ENCODE data around the gene TENM4. TPM values are rescaled to one million over a fixed set of nuclear protein-coding genes. Genes with fewer than 3 reads are reported as not detected.

TENM4 gene
- polyA plus RNA-seq, 1 of the 3 experiments (the other 2 are of a cell fraction), result 16.7 TPM

DNA sequence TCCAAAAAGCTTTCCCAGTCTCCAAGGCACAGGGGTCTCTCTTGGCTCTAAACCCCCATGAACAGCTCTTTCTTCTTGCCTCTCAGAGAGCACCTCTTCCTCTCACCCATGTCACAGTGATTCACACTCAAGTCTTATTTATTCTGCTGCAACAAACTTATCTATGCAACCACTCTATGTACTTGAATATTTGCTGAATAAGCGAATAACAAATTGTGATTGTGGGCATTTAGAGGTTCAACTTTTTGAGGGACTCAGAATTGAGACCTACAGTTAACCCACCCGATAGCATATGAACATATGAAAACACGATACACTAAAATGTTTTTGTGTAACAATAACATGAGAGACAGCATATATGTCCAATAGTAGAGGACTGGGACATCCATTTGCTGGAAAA lies 729.1 kb downstream of the TENM4 start:
- no peaks in the 10 kb centered on the region for H3K9me2 ChIP-seq
- H3K4me2 ChIP-seq, result no peak overlapping the region
- peaks cover 0 to 16% of the 10 kb centered on the region in 2 experiments; a peak in 3 of 4 replicates for H3K4me1 ChIP-seq (ENCODE audit: control insufficient read depth in 1 of 2, insufficient read depth in 2 of 2, low read depth in 1 of 2, low read length in 1 of 2)
- no peak overlapping the region for H3K27ac ChIP-seq (ENCODE audit: low read depth in 2 of 2, low read length in 1 of 2)
- 87% methylated on average over 3 of the region's 3 CpGs for WGBS (ENCODE audit: low lambda C conversion rate)
- H3K27me3 ChIP-seq (ENCODE audit: insufficient read depth), result no peaks in the 10 kb centered on the region
- no peak for DNase-seq
- H4K20me1 ChIP-seq (ENCODE audit: insufficient read depth), result no peaks in the 10 kb centered on the region
- POLR2A ChIA-PET, result no interaction called here
- H3K36me3 ChIP-seq (replicated peaks in 1 of 2; ENCODE audit: control insufficient read depth in 1 of 2, insufficient read depth in 2 of 2, low read length in 1 of 2), result peaks cover 6 to 22% of the 10 kb centered on the region in 2 experiments
- H3F3A ChIP-seq (replicated peaks; ENCODE audit: insufficient read depth), result no peaks in the 10 kb centered on the region
- H3K9me3 ChIP-seq, result no peaks in the 10 kb centered on the region
- no peaks in the 10 kb centered on the region for H3K79me2 ChIP-seq (ENCODE audit: insufficient read depth)
- CTCF ChIA-PET, result no interaction called here
- H3K9ac ChIP-seq, result no peak overlapping the region
- H3K4me3 ChIP-seq (ENCODE audit: low read depth in 2 of 2, low read length in 1 of 2), result no peak overlapping the region
- TF ChIP-seq POLR2AphosphoS5 (IDR thresholded peaks at IDR 0.05; ENCODE audit: low read depth, low read length) (no peak), SIN3A (IDR thresholded peaks at IDR 0.05; ENCODE audit: borderline replicate concordance, low read depth, low read length) (no peak), FOXJ3 (CRISPR knock-in tag; IDR thresholded peaks at IDR 0.05) (no peak), FOXM1 (IDR thresholded peaks at IDR 0.05; ENCODE audit: low read depth) (no peak), ELF1 (IDR thresholded peaks at IDR 0.05) (no peak), MEF2A (IDR thresholded peaks at IDR 0.05; ENCODE audit: borderline replicate concordance, low read depth) (no peak), CHD2 (IDR thresholded peaks at IDR 0.05; ENCODE audit: low read length, partially characterized antibody) (no peak), NRF1 (IDR thresholded peaks at IDR 0.05; ENCODE audit: low read depth, low read length) (no peak), NFIC (IDR thresholded peaks at IDR 0.05; ENCODE audit: borderline replicate concordance) (no peak), RCOR1 (IDR thresholded peaks at IDR 0.05; ENCODE audit: low read length) (no peak), RFX5 (IDR thresholded peaks at IDR 0.05; ENCODE audit: low read length) (no peak), YY1 (IDR thresholded peaks at IDR 0.05; ENCODE audit: low read depth) (no peak)
- TF ChIP-seq, protein P1, sequence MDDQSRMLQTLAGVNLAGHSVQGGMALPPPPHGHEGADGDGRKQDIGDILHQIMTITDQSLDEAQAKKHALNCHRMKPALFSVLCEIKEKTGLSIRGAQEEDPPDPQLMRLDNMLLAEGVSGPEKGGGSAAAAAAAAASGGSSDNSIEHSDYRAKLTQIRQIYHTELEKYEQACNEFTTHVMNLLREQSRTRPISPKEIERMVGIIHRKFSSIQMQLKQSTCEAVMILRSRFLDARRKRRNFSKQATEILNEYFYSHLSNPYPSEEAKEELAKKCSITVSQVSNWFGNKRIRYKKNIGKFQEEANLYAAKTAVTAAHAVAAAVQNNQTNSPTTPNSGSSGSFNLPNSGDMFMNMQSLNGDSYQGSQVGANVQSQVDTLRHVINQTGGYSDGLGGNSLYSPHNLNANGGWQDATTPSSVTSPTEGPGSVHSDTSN (IDR thresholded peaks at IDR 0.05), result no peak
- TF ChIP-seq, protein P2, sequence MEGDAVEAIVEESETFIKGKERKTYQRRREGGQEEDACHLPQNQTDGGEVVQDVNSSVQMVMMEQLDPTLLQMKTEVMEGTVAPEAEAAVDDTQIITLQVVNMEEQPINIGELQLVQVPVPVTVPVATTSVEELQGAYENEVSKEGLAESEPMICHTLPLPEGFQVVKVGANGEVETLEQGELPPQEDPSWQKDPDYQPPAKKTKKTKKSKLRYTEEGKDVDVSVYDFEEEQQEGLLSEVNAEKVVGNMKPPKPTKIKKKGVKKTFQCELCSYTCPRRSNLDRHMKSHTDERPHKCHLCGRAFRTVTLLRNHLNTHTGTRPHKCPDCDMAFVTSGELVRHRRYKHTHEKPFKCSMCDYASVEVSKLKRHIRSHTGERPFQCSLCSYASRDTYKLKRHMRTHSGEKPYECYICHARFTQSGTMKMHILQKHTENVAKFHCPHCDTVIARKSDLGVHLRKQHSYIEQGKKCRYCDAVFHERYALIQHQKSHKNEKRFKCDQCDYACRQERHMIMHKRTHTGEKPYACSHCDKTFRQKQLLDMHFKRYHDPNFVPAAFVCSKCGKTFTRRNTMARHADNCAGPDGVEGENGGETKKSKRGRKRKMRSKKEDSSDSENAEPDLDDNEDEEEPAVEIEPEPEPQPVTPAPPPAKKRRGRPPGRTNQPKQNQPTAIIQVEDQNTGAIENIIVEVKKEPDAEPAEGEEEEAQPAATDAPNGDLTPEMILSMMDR (IDR thresholded peaks at IDR 0.05), result no peak
- no peak overlapping the region for H2AFZ ChIP-seq (ENCODE audit: low read depth)

DNA sequence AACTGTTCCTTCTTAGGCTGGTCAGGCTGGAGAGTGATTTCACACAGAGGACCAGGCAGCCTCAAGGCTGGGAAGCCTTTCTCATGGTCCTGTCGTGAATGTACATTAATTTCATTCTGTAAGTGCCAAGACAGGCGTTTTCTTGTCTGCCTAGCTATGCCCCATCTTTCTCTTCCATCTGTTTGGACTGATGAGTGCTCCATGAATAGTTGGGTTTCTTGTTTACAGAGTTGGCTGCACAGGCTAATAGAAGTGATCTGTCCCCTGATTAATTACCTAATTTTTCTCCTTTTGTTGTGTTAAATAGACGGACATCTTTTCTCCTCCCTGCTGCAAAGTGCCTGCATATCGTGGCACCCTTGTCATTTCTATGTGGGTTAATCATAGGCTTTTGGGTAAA lies 730.4 kb downstream of the TENM4 start:
- Histone ChIP-seq H3K9ac (no peak overlapping the region), H3K4me1 (ENCODE audit: control insufficient read depth in 1 of 2, insufficient read depth in 2 of 2, low read depth in 1 of 2, low read length in 1 of 2) (peaks cover 0 to 11% of the 10 kb centered on the region in 2 experiments; a peak in 1 of 4 replicates), H2AFZ (ENCODE audit: low read depth) (no peak overlapping the region), H4K20me1 (ENCODE audit: insufficient read depth) (no peaks in the 10 kb centered on the region), H3K9me2 (no peaks in the 10 kb centered on the region), H3K79me2 (ENCODE audit: insufficient read depth) (no peaks in the 10 kb centered on the region), H3K4me2 (no peak overlapping the region), H3K27me3 (ENCODE audit: insufficient read depth) (no peaks in the 10 kb centered on the region), H3K36me3 (replicated peaks in 1 of 2; ENCODE audit: control insufficient read depth in 1 of 2, insufficient read depth in 2 of 2, low read length in 1 of 2) (peaks cover 16 to 34% of the 10 kb centered on the region in 2 experiments), H3F3A (replicated peaks; ENCODE audit: insufficient read depth) (no peaks in the 10 kb centered on the region), H3K4me3 (ENCODE audit: low read depth in 2 of 2, low read length in 1 of 2) (no peak overlapping the region), H3K9me3 (no peaks in the 10 kb centered on the region), H3K27ac (ENCODE audit: low read depth in 2 of 2, low read length in 1 of 2) (no peak overlapping the region)
- POLR2A ChIA-PET, result no interaction called here
- TF ChIP-seq RAD21 (IDR thresholded peaks at IDR 0.05; ENCODE audit: low read length), result no peak
- TF ChIP-seq TEAD4 (IDR thresholded peaks at IDR 0.05; ENCODE audit: borderline replicate concordance, insufficient read depth), result no peak
- no peak for TF ChIP-seq RCOR1 (IDR thresholded peaks at IDR 0.05; ENCODE audit: low read length)
- TF ChIP-seq FOXJ3 (CRISPR knock-in tag; IDR thresholded peaks at IDR 0.05), result no peak
- TF ChIP-seq, protein P3, sequence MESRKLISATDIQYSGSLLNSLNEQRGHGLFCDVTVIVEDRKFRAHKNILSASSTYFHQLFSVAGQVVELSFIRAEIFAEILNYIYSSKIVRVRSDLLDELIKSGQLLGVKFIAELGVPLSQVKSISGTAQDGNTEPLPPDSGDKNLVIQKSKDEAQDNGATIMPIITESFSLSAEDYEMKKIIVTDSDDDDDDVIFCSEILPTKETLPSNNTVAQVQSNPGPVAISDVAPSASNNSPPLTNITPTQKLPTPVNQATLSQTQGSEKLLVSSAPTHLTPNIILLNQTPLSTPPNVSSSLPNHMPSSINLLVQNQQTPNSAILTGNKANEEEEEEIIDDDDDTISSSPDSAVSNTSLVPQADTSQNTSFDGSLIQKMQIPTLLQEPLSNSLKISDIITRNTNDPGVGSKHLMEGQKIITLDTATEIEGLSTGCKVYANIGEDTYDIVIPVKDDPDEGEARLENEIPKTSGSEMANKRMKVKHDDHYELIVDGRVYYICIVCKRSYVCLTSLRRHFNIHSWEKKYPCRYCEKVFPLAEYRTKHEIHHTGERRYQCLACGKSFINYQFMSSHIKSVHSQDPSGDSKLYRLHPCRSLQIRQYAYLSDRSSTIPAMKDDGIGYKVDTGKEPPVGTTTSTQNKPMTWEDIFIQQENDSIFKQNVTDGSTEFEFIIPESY (IDR thresholded peaks at IDR 0.05; ENCODE audit: borderline replicate concordance, low read depth), result no peak
- TF ChIP-seq, protein P1 (IDR thresholded peaks at IDR 0.05), result no peak
- TF ChIP-seq, protein P4, sequence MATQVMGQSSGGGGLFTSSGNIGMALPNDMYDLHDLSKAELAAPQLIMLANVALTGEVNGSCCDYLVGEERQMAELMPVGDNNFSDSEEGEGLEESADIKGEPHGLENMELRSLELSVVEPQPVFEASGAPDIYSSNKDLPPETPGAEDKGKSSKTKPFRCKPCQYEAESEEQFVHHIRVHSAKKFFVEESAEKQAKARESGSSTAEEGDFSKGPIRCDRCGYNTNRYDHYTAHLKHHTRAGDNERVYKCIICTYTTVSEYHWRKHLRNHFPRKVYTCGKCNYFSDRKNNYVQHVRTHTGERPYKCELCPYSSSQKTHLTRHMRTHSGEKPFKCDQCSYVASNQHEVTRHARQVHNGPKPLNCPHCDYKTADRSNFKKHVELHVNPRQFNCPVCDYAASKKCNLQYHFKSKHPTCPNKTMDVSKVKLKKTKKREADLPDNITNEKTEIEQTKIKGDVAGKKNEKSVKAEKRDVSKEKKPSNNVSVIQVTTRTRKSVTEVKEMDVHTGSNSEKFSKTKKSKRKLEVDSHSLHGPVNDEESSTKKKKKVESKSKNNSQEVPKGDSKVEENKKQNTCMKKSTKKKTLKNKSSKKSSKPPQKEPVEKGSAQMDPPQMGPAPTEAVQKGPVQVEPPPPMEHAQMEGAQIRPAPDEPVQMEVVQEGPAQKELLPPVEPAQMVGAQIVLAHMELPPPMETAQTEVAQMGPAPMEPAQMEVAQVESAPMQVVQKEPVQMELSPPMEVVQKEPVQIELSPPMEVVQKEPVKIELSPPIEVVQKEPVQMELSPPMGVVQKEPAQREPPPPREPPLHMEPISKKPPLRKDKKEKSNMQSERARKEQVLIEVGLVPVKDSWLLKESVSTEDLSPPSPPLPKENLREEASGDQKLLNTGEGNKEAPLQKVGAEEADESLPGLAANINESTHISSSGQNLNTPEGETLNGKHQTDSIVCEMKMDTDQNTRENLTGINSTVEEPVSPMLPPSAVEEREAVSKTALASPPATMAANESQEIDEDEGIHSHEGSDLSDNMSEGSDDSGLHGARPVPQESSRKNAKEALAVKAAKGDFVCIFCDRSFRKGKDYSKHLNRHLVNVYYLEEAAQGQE (IDR thresholded peaks at IDR 0.05; ENCODE audit: low read depth, low read length), result no peak
- no peak for TF ChIP-seq RFX5 (IDR thresholded peaks at IDR 0.05; ENCODE audit: low read length)
- DNase-seq, result no peak
- WGBS (ENCODE audit: low lambda C conversion rate), result 85% methylated on average over 4 of the region's 4 CpGs
- CTCF ChIA-PET, result no interaction called here

All from SK-N-SH (cell line).